ENCODE measurements around the gene TSR2.

DNA sequence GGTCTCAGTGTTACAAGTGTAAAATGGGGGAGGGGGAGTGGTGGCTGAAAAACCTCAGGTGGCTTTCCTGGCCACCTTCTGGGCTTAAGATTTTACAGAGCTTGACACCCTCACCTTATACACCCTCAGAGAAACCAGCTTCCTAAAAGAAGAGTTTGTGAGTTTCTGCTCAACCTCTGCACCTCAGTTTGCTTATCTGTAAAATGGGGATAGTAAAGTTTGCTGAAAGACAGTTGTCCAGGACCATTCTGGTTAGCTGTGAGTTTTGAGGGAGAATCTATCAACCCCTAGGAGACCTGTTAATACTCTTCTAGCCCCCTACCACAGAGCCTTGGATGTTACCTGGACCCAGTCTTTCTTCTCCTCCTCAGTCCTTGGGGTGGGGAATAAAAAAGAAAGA, 9.7 kb downstream of the TSR2 start:
- TF ChIP-seq, protein P1, sequence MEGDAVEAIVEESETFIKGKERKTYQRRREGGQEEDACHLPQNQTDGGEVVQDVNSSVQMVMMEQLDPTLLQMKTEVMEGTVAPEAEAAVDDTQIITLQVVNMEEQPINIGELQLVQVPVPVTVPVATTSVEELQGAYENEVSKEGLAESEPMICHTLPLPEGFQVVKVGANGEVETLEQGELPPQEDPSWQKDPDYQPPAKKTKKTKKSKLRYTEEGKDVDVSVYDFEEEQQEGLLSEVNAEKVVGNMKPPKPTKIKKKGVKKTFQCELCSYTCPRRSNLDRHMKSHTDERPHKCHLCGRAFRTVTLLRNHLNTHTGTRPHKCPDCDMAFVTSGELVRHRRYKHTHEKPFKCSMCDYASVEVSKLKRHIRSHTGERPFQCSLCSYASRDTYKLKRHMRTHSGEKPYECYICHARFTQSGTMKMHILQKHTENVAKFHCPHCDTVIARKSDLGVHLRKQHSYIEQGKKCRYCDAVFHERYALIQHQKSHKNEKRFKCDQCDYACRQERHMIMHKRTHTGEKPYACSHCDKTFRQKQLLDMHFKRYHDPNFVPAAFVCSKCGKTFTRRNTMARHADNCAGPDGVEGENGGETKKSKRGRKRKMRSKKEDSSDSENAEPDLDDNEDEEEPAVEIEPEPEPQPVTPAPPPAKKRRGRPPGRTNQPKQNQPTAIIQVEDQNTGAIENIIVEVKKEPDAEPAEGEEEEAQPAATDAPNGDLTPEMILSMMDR (IDR thresholded peaks at IDR 0.05), result no peak
- TF ChIP-seq POLR2AphosphoS5 (IDR thresholded peaks at IDR 0.05; ENCODE audit: insufficient read depth in 1 of 2, low read depth in 1 of 2), result no peak
